Measurements from ENCODE around the gene PNPLA2.

Gene PNPLA2

GRCh38 chr11:843086-843734 lies 24.5 kb downstream of the PNPLA2 start:
- Histone ChIP-seq H3K27me3 (ENCODE audit: control insufficient read depth, insufficient read depth, low read length) (no peaks in the 10 kb centered on the region), H3K4me1 (ENCODE audit: control insufficient read depth, insufficient read depth, low read length) (peaks cover 21% of the 10 kb centered on the region), H3K27ac (ENCODE audit: low read depth, low read length) (peak overlapping the region; percentile 97), H3K9ac (ENCODE audit: low read length) (peak overlapping the region; percentile 10), H3K4me3 (ENCODE audit: low read length) (peak overlapping the region; percentile 79), H3K36me3 (ENCODE audit: control insufficient read depth, insufficient read depth, low read length) (peaks cover 13% of the 10 kb centered on the region)

- H3K4me3 ChIP-seq (ENCODE audit: low read length), result peak overlapping the region; percentile 79
- no peak overlapping the region for H3K9ac ChIP-seq (ENCODE audit: low read length)
- H3K4me1 ChIP-seq (ENCODE audit: control insufficient read depth, insufficient read depth, low read length), result peaks cover 21% of the 10 kb centered on the region
- H3K27me3 ChIP-seq (ENCODE audit: control insufficient read depth, insufficient read depth, low read length), result peaks cover 4% of the 10 kb centered on the region
- H3K27ac ChIP-seq (ENCODE audit: low read depth, low read length), result peak overlapping the region; percentile 97
- H3K36me3 ChIP-seq (ENCODE audit: control insufficient read depth, insufficient read depth, low read length), result peaks cover 11% of the 10 kb centered on the region
These were observed 25.3 kb downstream of the PNPLA2 start for GRCh38 chr11:843818-844692.

GRCh38 chr11:844693-845644 lies 26.3 kb downstream of the PNPLA2 start:
- peaks cover 3% of the 10 kb centered on the region for H3K36me3 ChIP-seq (ENCODE audit: control insufficient read depth, insufficient read depth, low read length)
- peak overlapping the region; percentile 97 for H3K27ac ChIP-seq (ENCODE audit: low read depth, low read length)
- peaks cover 21% of the 10 kb centered on the region for H3K4me1 ChIP-seq (ENCODE audit: control insufficient read depth, insufficient read depth, low read length)
- H3K27me3 ChIP-seq (ENCODE audit: control insufficient read depth, insufficient read depth, low read length), result peaks cover 4% of the 10 kb centered on the region
- H3K9ac ChIP-seq (ENCODE audit: low read length), result peak overlapping the region; percentile 30
- peak overlapping the region; percentile 41 for H3K4me3 ChIP-seq (ENCODE audit: low read length)

GRCh38 chr11:845872-846495 lies 27.3 kb downstream of the PNPLA2 start:
- H3K27me3 ChIP-seq (ENCODE audit: control insufficient read depth, insufficient read depth, low read length), result peaks cover 4% of the 10 kb centered on the region
- no peak overlapping the region for H3K27ac ChIP-seq (ENCODE audit: low read depth, low read length)
- no peaks in the 10 kb centered on the region for H3K36me3 ChIP-seq (ENCODE audit: control insufficient read depth, insufficient read depth, low read length)
- no peak overlapping the region for H3K9ac ChIP-seq (ENCODE audit: low read length)
- H3K4me1 ChIP-seq (ENCODE audit: control insufficient read depth, insufficient read depth, low read length), result peaks cover 17% of the 10 kb centered on the region
- no peak overlapping the region for H3K4me3 ChIP-seq (ENCODE audit: low read length)

GRCh38 chr11:846496-847098 lies 27.9 kb downstream of the PNPLA2 start:
- Histone ChIP-seq H3K27me3 (ENCODE audit: control insufficient read depth, insufficient read depth, low read length) (peaks cover 4% of the 10 kb centered on the region), H3K4me3 (ENCODE audit: low read length) (no peak overlapping the region), H3K4me1 (ENCODE audit: control insufficient read depth, insufficient read depth, low read length) (peaks cover 13% of the 10 kb centered on the region), H3K27ac (ENCODE audit: low read depth, low read length) (no peak overlapping the region), H3K36me3 (ENCODE audit: control insufficient read depth, insufficient read depth, low read length) (no peaks in the 10 kb centered on the region), H3K9ac (ENCODE audit: low read length) (no peak overlapping the region)

- Histone ChIP-seq H3K4me3 (ENCODE audit: low read length) (no peak overlapping the region), H3K27me3 (ENCODE audit: control insufficient read depth, insufficient read depth, low read length) (peaks cover 4% of the 10 kb centered on the region), H3K9ac (ENCODE audit: low read length) (no peak overlapping the region), H3K36me3 (ENCODE audit: control insufficient read depth, insufficient read depth, low read length) (no peaks in the 10 kb centered on the region), H3K27ac (ENCODE audit: low read depth, low read length) (no peak overlapping the region), H3K4me1 (ENCODE audit: control insufficient read depth, insufficient read depth, low read length) (peaks cover 13% of the 10 kb centered on the region)
These were observed 29.2 kb downstream of the PNPLA2 start for GRCh38 chr11:847876-848275.

- H3K9ac ChIP-seq (ENCODE audit: low read length), result no peak overlapping the region
- no peak overlapping the region for H3K27ac ChIP-seq (ENCODE audit: low read depth, low read length)
- H3K4me1 ChIP-seq (ENCODE audit: control insufficient read depth, insufficient read depth, low read length), result peaks cover 13% of the 10 kb centered on the region
- H3K36me3 ChIP-seq (ENCODE audit: control insufficient read depth, insufficient read depth, low read length), result no peaks in the 10 kb centered on the region
- peaks cover 4% of the 10 kb centered on the region for H3K27me3 ChIP-seq (ENCODE audit: control insufficient read depth, insufficient read depth, low read length)
- H3K4me3 ChIP-seq (ENCODE audit: low read length), result no peak overlapping the region
These were observed 29.7 kb downstream of the PNPLA2 start for GRCh38 chr11:848380-848931.

GRCh38 chr11:849104-849824 lies 30.6 kb downstream of the PNPLA2 start:
- Histone ChIP-seq H3K4me1 (ENCODE audit: control insufficient read depth, insufficient read depth, low read length) (peaks cover 6% of the 10 kb centered on the region), H3K36me3 (ENCODE audit: control insufficient read depth, insufficient read depth, low read length) (no peaks in the 10 kb centered on the region), H3K27ac (ENCODE audit: low read depth, low read length) (no peak overlapping the region), H3K27me3 (ENCODE audit: control insufficient read depth, insufficient read depth, low read length) (peaks cover 4% of the 10 kb centered on the region), H3K9ac (ENCODE audit: low read length) (no peak overlapping the region), H3K4me3 (ENCODE audit: low read length) (peak overlapping the region; percentile 46)

GRCh38 chr11:849951-850774 lies 31.4 kb downstream of the PNPLA2 start:
- Histone ChIP-seq H3K27ac (ENCODE audit: low read depth, low read length) (no peak overlapping the region), H3K9ac (ENCODE audit: low read length) (no peak overlapping the region), H3K36me3 (ENCODE audit: control insufficient read depth, insufficient read depth, low read length) (no peaks in the 10 kb centered on the region), H3K4me3 (ENCODE audit: low read length) (peak overlapping the region; percentile 41), H3K27me3 (ENCODE audit: control insufficient read depth, insufficient read depth, low read length) (peaks cover 4% of the 10 kb centered on the region), H3K4me1 (ENCODE audit: control insufficient read depth, insufficient read depth, low read length) (no peaks in the 10 kb centered on the region)

All from rectal smooth muscle tissue (tissue), 1 donor.